Raji (cell line): ENCODE results near the gene TMPRSS9.

Experiments used
- POLR2A ChIP-seq: IDR thresholded peaks from 2 replicates; pipeline ENCODE4 v1.6.1; 2011; ENCODE audit warnings: low read depth, low read length, control low read depth; ENCODE audit not compliant: insufficient read depth

TMPRSS9 gene

DNA sequence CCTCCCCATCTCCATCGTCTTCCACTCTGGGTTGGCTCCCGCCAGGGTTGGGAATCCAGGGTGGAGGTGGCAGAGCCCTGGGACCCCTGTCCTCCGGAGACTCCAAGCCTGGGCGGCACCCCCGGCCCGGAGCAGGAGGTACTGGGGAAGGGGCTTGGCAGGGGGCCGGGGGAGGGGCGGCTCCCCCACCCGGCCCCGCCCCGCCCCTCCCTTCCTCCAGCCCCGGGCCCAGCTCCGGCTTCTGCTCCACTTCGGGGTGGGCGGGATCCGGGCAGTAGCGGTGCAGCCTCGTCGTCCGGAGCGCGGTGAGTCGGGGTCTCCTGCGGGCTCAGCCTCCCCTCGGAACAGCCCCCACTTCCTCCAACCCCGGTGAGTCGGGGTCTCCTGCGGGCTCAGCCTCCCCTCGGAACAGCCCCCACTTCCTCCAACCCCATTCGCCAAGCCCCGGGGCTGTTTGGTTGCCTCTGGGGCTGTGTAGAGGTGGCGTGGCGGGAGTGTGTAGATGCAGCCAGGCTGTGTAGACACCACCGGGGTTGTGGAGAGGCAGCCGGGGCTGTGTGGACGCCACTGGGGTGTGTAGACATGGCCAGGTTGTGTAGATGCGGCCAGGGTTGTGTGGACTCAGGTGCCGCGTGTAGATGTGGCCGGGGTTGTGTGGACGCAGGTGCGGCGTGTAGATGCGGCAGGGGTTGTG lies at the start of gene TMPRSS9:
TMPRSS9 (plus strand) TSS at position 274 of the 694 bp plus-strand sequence. CDS start 29,521 bp downstream, outside the sequence.
- no peak for TF ChIP-seq POLR2A

DNA sequence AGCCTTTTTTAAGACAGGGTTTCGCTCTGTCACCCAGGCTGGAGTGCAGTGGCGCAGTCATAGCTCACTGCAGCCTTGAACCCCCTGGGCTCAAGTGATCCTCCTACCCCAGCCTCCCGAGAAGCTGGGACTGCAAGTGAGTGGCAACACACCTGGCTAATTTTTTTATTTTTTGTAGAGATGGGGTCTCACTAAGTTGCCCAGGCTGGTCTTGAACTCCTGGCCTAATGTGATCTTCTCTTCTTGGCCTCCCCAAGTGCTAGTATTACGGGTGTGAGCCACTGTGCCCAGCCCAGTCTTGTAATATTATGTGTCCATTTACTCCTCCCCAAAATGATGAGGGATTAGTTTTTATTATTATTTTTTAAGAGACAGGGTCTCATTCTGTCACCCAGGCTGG lies 49.0 kb upstream of the TMPRSS9 start:
- TF ChIP-seq POLR2A, result no peak

DNA sequence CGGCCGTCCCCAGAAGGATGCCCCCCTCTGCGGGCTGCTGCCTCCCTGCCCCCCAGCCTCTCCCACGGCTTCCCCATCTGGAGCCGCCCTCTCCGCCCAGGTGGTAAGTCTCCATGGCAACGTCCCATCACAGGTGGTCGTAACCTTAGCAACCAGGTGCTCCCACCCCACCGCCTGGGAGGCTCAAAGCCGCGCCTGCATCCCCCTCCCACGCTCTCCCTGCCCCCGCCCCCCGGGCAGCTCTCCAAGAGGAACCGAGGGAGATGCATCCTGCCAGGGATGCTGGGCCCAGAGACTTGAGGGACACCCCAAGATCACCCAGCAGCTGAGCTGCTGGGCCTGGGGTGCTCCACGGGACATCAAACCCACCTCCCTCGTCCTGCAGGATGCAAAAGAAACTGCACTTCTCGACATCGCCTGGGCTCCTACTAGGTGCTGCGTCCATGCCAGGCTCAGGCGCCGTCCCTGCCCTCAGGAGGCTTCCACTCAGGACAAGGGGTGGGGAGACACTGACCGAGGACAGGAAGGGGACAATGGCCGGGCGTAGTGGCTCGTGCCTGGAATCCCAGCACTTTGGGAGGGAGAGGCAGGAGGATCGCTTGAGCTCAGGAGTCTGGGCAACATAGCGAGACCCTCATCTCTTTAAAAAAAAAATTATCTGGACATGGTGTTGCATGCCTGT lies 47.1 kb upstream of the TMPRSS9 start:
- no peak for TF ChIP-seq POLR2A

DNA sequence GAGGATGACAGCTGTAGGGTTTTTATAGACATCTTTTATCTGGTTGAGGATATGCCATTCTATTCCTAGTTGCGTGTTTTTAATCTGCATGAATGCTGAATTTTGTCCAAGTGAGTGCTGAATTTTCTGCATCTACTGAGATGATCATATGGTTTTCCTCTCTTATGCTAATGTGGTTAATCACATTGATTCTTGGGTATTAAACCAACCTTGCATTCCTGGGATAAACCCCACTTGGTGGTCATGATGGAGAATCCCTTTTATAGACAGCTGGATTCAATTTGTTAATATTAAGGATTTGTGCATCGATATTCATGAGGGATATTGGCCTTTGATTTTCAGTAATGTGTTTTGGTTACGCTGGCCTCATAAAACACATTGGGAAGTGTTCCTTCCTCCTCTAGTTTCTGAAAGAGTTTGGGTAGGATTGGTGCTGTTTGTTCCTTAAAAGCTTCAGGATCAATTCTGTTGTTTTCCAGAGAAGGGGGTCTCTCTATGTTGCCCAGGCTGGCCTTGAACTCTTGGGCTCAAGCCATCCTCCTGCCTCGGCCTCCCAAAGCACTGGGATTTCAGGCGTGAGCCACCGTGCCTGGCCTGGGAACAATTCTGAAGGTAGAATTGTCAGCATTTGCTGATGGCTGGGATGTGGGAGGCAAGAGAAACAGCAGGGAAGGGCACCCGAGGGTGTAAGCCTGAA lies 44.8 kb upstream of the TMPRSS9 start:
- no peak for TF ChIP-seq POLR2A

GRCh38 chr19:2315818-2316353 lies 44.2 kb upstream of the TMPRSS9 start:
- TF ChIP-seq POLR2A, result no peak

GRCh38 chr19:2317300-2317699 lies 42.8 kb upstream of the TMPRSS9 start:
- no peak for TF ChIP-seq POLR2A

DNA sequence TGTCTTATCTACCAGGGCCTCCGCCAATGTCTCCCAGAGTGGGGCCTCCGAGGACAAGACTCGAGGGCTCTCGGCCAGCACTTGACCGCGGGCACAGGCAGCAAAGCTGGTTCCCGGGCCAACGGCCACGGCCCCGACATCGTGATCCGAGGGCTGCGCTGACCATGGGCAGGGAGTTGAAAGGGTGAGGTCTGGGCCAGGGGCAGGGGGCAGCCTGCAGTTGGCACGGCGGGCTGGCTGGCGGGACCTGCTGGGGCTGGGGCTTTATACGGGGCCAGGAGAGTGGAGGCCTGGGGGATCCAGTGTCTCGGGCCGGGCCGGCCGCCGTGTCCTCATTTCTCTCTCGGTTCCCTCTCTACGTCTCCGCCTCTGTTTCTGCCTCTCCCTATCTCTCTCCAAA lies 42.3 kb upstream of the TMPRSS9 start:
- no peak for TF ChIP-seq POLR2A

DNA sequence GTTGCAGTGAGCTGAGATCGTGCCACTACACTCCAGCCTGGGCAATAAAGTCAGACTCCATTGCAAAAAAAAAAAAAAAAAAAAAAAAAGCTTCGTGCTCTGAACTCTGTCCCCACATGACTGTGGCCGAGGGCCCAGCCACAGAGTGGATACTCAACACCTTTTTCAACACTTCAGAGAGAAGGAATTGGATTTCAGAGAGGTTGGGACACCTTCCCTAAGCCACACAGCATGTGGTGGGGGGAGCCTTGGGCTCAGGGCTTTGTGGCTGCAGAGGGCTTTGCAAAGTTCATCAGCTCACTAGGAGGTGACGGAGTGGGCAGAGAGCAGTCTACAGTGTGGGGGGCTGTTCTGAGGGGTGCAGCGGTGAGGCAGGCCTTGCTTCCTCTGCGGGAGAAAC lies 41.1 kb upstream of the TMPRSS9 start:
- TF ChIP-seq POLR2A, result no peak

DNA sequence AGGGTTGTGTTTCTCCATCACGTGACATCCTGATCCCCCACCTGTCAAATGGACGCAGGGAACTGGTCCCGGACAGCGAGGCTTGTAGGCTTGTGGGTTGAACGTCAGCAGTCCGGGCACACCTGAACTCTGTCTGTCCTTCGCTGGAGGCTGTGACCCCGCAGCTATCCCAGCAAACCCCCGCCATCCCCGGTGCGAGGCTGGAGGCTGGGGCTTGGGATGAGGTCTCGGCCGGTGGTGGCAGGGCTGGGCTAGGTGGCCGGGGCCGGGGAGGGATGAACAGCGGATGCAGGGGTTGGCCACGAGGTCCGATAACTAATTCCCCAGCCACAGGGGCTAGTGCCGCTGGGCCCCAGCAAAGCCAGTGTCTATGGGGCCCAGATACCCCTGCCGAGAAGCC lies 40.5 kb upstream of the TMPRSS9 start:
- TF ChIP-seq POLR2A, result no peak

DNA sequence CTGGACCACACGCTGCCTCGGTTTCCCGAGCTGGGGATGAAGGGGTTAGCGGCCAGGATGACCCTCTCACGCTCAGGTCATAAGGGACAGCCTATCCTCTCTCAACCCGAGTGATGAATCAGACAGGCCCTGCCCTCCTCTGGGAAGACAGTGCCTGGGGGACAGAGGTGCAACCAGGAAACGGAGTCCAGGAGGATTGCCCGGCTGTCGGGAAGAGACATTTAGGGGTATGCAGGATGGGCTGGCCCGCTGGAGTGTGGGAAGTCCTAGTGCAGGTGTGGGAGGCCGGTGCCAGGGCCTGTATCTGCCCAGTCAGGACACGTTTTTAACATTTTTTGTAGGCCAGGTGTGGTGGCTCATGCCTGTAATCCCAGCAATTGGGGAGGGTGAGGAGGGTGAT lies 40.0 kb upstream of the TMPRSS9 start:
- no peak for TF ChIP-seq POLR2A

- TF ChIP-seq POLR2A, result no peak
These were observed 39.1 kb upstream of the TMPRSS9 start for GRCh38 chr19:2320939-2321338.

- no peak for TF ChIP-seq POLR2A
These were observed 38.3 kb upstream of the TMPRSS9 start for GRCh38 chr19:2321565-2322283.

DNA sequence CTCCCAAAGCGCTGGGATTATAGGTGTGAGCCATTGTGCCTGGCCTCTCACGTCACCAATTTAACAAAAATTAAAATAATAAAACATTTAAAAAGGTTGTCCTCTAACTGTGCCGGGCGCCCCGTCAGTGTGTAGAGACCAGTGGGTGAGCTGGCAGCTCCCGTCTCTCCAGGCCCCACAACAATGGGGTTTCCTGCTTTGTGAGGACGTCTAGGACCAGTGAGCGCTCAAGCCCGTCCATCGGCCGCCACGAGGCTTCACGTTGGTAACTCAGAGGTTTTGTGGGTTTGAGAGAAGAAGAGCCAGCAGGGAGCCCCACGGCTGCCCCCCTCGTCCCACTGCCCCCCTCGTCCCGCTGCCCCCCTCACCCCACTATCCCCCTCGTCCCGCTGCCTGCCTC lies 36.4 kb upstream of the TMPRSS9 start:
- TF ChIP-seq POLR2A, result no peak

DNA sequence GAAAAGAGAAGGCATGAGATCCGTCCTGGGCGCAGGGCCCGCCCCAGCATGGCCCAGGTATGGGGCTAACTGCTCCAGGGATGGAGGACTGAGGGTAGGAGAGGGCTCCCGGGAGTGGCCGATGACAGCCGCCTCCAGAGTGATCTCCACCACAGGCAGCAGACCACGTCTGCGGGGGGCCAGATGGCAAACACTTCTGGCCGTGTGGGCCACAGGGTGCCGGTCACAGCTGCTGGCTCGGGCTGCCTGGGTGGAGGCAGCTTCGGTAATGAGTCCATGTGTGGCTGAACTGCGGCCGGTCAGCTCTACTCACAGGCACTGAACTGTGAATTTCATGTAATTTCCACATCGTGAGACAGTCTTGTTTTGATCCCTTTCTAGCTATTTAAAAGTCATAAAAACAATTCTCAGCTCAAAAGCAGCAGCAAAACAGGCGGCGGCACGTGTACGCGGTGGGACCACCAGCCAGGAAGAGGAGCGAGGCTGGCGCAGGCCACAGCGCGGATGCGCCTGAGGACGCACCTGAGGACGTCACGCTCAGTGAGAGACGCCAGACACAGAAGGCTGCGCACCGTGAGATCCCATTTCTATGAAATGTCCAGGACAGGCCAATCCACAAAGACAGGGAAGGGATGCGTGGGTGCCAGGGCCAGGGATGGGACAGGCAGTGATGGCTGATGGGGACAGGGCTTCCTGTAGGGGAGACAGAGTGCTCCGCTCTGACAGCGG lies 35.7 kb upstream of the TMPRSS9 start:
- no peak for TF ChIP-seq POLR2A
